ENCODE data around the gene ORC1. TPM values are rescaled to one million over a fixed set of nuclear protein-coding genes. Genes with fewer than 3 reads are reported as not detected.
A peak's percentile ranks its signal among the peaks of the same experiment; 100 is the strongest.

ORC1 gene
- total RNA-seq, 1 experiment from 2014 or later, result 17.2 TPM

DNA sequence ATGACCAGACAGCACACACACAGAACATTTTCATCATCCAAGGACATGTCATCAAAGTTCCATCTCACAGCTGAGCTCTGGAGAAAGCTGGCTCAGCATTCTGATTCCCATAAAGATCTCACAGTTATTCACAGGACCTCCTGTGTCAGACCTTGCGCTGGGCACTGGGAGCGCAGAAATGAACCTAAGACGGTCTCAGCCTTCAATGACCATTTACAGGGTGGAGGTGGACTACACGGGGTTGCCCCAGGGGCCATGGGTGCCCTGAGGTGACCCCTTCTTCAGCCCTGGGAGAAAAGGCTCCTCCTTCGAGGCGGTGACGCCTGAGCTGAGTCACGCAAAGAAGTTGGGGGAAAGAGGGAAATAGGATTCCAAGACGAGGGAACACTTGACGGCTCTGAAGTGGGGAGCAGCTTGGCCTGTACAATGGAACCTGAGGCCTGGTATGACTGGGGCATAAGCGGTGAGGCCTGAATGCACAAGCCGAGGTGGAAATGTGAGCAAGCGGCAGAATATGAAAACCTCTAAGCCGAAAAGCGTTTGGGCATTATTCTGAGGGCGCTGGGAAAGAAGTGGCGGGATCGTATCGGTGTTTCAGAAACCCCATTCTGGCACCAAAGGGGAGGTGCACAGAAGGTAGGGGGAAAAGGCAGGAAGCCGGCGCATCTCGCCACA lies 39.0 kb downstream of the ORC1 start:
- no peaks in the 10 kb centered on the region for H3K9me3 Mint-ChIP-seq (ENCODE audit: low read depth, unreplicated experiment)
- CTCF ChIA-PET, result interaction anchor here (0.6 to 1.9 kb wide), 3 partner anchors 39 to 273 kb away, joined by 3 to 8 read pairs (median 3); partner anchors contain the start of genes ORC1 and PRPF38A
- peaks cover 43% of the 10 kb centered on the region for H3K36me3 Mint-ChIP-seq (ENCODE audit: insufficient read depth, unreplicated experiment)
- H3K27ac Mint-ChIP-seq (ENCODE audit: unreplicated experiment), result peak overlapping the region; percentile 96
- H3K4me3 Mint-ChIP-seq (ENCODE audit: low read depth, unreplicated experiment), result peak overlapping the region; percentile 92
- TF ChIP-seq, protein P1, sequence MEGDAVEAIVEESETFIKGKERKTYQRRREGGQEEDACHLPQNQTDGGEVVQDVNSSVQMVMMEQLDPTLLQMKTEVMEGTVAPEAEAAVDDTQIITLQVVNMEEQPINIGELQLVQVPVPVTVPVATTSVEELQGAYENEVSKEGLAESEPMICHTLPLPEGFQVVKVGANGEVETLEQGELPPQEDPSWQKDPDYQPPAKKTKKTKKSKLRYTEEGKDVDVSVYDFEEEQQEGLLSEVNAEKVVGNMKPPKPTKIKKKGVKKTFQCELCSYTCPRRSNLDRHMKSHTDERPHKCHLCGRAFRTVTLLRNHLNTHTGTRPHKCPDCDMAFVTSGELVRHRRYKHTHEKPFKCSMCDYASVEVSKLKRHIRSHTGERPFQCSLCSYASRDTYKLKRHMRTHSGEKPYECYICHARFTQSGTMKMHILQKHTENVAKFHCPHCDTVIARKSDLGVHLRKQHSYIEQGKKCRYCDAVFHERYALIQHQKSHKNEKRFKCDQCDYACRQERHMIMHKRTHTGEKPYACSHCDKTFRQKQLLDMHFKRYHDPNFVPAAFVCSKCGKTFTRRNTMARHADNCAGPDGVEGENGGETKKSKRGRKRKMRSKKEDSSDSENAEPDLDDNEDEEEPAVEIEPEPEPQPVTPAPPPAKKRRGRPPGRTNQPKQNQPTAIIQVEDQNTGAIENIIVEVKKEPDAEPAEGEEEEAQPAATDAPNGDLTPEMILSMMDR (IDR thresholded peaks at IDR 0.05; ENCODE audit: unreplicated experiment), result no peak
- TSS peak; percentile 70 for BruUV-seq (replicated peaks)
- DNase-seq, result peak; percentile 65
- intact Hi-C loops (cut with micrococcal nuclease; ENCODE audit: unreplicated experiment), result loop anchor here (5.0 kb wide), 1 partner anchor 223 kb away; the partner anchor contains the start of gene ZFYVE9
- H3K4me1 Mint-ChIP-seq (ENCODE audit: low read depth, unreplicated experiment), result peaks cover 37% of the 10 kb centered on the region
- H3K27me3 Mint-ChIP-seq (ENCODE audit: unreplicated experiment), result no peaks in the 10 kb centered on the region

DNA sequence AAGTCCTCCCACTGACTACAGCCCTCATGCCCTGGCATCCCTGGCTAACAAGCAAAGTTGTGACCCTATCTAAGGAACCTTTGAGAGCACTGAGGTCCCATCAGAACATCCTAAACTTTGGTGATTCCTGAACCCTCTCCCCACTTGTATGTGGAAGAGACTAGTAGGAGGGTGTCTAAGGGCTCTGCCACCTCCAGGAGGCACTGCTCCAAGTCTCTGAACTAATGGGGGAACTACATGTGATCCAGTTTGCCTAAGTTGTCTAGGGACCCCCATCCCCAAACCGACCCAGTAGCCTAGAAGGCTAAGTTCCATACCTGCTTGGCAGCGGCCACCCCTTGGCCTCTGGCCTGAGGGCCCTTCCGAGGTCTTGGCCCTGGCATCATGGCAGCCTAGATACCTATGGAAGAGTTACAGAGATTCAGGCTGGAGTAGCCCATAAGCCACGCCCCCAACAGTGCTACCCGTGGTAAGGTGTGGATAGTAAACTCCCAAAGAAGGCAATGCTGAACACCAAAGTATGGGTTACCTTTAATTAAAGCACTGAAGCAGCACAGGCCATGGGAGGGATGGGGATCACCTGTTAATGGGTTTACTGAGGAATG lies 39.9 kb downstream of the ORC1 start:
- Mint-ChIP-seq H3K9me3 (ENCODE audit: low read depth, unreplicated experiment) (no peaks in the 10 kb centered on the region), H3K4me3 (ENCODE audit: low read depth, unreplicated experiment) (peak overlapping the region; percentile 92), H3K27me3 (ENCODE audit: unreplicated experiment) (no peaks in the 10 kb centered on the region), H3K36me3 (ENCODE audit: insufficient read depth, unreplicated experiment) (peaks cover 43% of the 10 kb centered on the region), H3K4me1 (ENCODE audit: low read depth, unreplicated experiment) (peaks cover 37% of the 10 kb centered on the region), H3K27ac (ENCODE audit: unreplicated experiment) (no peak overlapping the region)
- CTCF ChIA-PET, result interaction anchor here (0.6 kb wide), 1 partner anchor 272 kb away, joined by 3 read pairs; no protein-coding TSS in a partner anchor
- TF ChIP-seq, protein P1 (IDR thresholded peaks at IDR 0.05; ENCODE audit: unreplicated experiment), result no peak
- intact Hi-C loops (cut with micrococcal nuclease; ENCODE audit: unreplicated experiment), result no loop called here
- BruUV-seq (replicated peaks), result no TSS peak
- DNase-seq, result no peak

DNA sequence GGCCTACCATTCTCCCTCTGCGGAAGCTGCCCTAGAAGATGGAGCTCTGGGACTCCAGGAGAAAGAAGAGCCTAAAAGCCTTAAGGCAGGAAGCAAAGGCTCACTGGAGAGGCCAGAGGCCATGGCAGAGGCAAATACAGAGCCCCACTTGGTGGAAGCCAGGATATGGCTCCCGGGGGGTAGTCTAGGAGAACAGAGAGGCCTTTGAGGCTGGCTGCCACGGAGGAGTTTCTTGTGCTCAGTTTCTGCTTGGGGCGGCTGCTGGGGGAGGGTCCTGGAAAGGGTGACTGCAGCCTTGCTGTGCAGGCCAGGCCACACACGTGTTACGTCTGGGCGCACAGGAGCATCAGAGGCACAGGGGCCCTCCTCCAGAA lies 43.6 kb downstream of the ORC1 start:
- CTCF ChIA-PET, result no interaction called here
- TF ChIP-seq, protein P1 (IDR thresholded peaks at IDR 0.05; ENCODE audit: unreplicated experiment), result no peak
- H3K27me3 Mint-ChIP-seq (ENCODE audit: unreplicated experiment), result no peaks in the 10 kb centered on the region
- no peak overlapping the region for H3K27ac Mint-ChIP-seq (ENCODE audit: unreplicated experiment)
- no peaks in the 10 kb centered on the region for H3K9me3 Mint-ChIP-seq (ENCODE audit: low read depth, unreplicated experiment)
- intact Hi-C loops (cut with micrococcal nuclease; ENCODE audit: unreplicated experiment), result no loop called here
- no peak overlapping the region for H3K4me3 Mint-ChIP-seq (ENCODE audit: low read depth, unreplicated experiment)
- no peak for DNase-seq
- BruUV-seq (replicated peaks), result no TSS peak
- H3K4me1 Mint-ChIP-seq (ENCODE audit: low read depth, unreplicated experiment), result peaks cover 12% of the 10 kb centered on the region
- H3K36me3 Mint-ChIP-seq (ENCODE audit: insufficient read depth, unreplicated experiment), result peaks cover 44% of the 10 kb centered on the region

DNA sequence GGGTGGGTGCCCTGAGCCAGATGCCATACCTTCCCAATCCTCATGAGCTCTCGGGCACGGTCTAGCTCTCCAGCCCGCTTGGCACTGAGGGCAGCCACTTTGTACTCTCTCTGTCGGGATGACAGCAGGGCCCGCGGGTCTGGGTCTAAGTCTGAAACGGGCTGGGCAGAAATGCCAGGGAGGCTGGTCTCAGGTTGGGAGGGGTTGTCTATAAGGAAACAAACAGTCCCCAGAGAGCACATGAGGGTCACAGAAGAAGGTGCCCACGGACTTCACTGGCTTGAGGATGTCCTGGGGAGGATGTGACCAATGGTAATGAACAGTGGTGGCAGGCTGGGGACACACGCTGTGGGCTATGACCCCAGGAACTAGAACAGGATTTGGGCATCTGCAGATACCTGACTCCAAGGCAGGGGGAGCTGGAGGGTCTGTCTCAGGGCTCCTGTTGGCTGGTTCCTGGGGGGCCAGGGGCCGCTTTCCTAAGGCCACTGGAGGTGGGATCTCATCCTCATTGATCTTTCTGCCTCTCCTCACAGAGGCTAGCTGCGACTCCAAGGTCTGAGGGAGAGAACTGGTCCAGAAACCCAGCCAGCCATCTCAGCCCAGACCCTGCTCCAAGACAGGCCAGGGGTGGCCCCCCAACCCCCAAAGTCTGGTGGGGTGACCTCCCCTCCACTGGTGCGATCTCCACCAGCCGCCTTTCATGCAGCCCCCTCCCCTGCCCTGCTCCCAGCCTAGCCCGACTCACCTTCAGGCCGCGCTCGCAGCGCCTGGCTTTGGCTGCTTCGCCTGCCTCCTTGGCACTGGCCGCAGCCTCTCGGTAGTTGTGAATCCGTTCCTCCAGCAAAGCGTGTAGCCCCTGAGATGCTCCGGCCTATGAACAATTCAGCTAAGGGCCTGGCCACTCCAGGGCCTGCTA lies 44.3 kb downstream of the ORC1 start:
- Mint-ChIP-seq H3K36me3 (ENCODE audit: insufficient read depth, unreplicated experiment) (peaks cover 44% of the 10 kb centered on the region), H3K27me3 (ENCODE audit: unreplicated experiment) (no peaks in the 10 kb centered on the region), H3K4me1 (ENCODE audit: low read depth, unreplicated experiment) (peaks cover 7% of the 10 kb centered on the region), H3K4me3 (ENCODE audit: low read depth, unreplicated experiment) (no peak overlapping the region), H3K9me3 (ENCODE audit: low read depth, unreplicated experiment) (no peaks in the 10 kb centered on the region), H3K27ac (ENCODE audit: unreplicated experiment) (no peak overlapping the region)
- no TSS peak for BruUV-seq (replicated peaks)
- CTCF ChIA-PET, result interaction anchor here (0.6 kb wide), 1 partner anchor 9 kb away, joined by 3 read pairs; no protein-coding TSS in a partner anchor
- TF ChIP-seq, protein P1 (IDR thresholded peaks at IDR 0.05; ENCODE audit: unreplicated experiment), result no peak
- intact Hi-C loops (cut with micrococcal nuclease; ENCODE audit: unreplicated experiment), result no loop called here
- DNase-seq, result no peak

Measured in Calu3 (cell line).